GM19324 (cell line): ENCODE measurements around the gene ASAP2.
"Not testable (repeated sequence)": the region's sequence is repeated elsewhere in the genome, so short reads cannot be mapped to it uniquely, and the experiment has no call there.

Experiments
- ATAC-seq: cut with Tn5 transposase; IDR thresholded peaks from one replicate; pipeline ENCODE4 v1.9.1; 2021; ENCODE audit warnings: mild to moderate bottlenecking, moderate library complexity; ENCODE audit not compliant: unreplicated experiment, low FRiP score

ASAP2 gene

DNA sequence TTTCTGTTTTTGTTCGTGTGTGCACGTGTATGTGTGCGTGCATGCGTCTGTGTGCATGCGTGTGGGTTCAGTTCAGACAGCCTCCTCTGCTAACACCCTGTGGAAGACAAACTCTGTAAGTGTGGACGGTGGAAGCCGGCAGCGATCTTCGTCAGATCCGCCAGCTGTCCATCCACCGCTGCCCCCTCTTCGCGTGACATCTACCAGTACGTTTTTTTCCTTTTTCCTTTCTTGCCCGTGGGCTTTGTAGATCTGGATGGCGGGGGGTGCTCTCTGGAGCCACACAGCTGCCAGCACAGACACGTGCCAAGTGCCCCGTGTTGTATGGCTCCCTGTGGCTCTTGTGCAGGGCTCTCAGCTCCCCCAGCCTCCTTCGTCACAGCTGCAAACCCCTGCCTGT is 184.4 kb downstream of the ASAP2 start:
- no peak for ATAC-seq

GRCh38 chr2:9391961-9392720 is 185.5 kb downstream of the ASAP2 start:
- no peak for ATAC-seq

GRCh38 chr2:9392898-9393765 is 186.5 kb downstream of the ASAP2 start:
- ATAC-seq = no peak

GRCh38 chr2:9394816-9395215 is 188.2 kb downstream of the ASAP2 start:
- no peak for ATAC-seq

- no peak for ATAC-seq
These were observed 190.6 kb downstream of the ASAP2 start for GRCh38 chr2:9397201-9397600.

- not testable (repeated sequence) for ATAC-seq
These were observed 191.6 kb downstream of the ASAP2 start for GRCh38 chr2:9398251-9398650.

DNA sequence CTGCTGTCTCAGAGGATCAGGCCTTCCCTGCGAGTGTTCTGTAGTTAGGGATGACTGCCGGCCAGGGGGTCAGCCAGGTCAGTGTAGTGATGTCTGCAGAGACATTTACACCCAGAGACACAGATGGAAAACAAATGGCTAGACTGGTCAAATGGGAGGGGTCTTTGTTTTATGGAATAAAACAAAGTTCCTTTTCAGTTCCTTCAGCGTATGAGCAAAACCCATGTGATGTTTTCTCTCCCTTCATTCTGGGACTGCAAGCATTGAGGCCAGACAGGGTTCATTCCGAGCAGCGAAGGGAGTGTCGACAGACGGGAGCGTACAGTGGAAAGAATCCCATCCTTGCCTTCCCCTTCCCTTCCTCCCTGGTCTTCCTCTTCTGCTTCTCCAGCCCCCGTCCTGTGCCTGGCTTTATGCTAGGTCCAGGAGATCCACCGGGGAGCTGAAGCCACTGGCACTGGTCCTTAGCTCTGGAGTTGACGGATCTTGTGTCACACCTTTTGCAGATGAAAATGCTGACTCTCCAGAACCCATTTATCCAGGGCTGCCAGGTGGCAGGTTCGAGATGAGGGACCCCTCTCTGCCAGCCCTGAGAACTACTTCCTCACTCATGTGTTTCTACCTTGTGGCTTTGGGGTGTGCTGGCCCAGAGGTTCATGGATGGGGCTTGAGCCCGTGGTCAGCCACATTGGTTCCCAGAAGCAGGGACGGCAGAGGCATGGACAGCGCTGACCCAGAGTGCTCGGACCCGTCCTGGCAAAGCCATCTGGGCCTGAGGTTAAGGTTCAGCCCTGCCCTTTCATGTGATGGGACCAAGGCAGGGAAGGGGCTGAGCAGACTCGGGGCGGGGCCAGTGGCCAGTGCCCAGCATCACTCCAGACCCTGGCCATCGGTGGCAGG is 192.5 kb downstream of the ASAP2 start:
- ATAC-seq = no peak

DNA sequence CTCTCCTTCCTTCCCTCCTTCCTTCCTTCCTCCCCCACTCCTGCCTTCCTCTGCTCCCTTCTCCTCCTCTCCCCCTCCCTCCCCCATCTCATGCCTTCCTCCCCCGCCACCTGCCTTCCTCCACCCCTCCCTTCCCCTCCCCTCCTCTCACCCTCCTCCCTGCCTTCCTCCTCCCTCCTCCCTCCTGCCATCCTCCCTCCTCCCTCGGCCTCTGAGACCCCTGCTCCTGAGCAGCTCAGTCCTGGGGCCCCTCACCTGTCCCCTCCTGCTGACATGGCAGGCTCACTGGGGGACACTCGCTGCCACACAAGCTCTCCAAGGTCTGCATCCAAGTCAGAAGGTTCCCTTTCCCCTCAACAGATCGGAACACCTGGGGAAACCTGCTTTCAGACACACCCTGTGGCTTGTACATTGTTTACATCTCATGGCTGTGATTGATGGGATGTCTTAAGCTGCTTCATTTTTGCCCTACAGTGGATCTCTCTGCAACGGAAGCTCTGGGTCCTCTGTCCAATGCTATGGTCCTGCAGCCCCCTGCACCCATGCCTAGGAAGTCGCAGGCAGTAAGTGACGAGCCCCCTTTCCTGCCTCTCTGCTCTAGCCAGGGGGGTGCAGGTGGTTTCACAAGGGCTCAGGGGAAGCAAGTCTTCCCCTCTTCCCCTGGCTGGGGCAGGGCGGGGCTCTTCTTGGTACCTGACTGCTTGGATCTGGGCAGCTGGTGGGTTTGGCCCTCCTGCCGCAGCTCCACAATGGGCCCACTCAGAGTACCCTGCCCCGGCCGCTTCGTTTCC is 193.9 kb downstream of the ASAP2 start:
- ATAC-seq = no peak

- ATAC-seq = no peak
These were observed 194.5 kb downstream of the ASAP2 start for GRCh38 chr2:9401059-9401547.

GRCh38 chr2:9401646-9402371 is 195.2 kb downstream of the ASAP2 start:
- ATAC-seq = no peak

DNA sequence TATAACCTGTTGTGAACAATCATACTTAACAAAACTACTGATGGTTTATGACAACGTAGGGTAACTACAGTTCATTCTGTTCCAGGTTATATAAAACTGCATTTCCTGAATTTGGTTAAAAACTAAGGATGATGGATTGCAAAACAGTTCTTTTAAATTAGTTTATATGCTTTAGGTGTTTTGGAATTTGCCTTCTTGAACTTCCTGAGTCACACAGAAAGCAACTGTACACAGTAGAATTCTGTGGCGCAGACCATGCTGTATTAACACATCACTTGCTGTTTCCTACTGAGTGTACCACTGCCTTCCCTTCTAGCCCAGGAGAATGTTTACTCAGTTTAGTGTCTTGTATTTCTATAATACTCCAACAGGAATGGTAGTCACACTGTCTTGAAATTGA is 197.3 kb downstream of the ASAP2 start:
- ATAC-seq = no peak

DNA sequence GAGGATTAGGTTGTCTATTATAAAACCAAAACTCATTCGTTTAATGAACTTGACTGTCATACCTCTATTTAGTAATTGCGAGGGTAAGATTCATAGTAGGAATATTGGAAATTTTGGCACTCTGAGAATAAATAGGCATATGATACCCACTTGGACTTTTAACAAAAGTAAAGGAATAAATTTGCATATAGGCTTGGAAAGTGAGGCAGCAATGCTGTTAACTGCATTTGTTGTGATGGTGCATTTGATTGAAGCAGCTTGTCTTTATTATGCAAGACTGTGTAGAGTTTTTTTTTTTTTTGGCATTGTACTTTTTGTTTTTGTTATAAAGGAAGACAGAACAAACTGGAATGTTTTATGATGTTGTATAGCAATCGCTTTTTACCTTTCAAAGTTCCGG is 197.8 kb downstream of the ASAP2 start:
- no peak for ATAC-seq

DNA sequence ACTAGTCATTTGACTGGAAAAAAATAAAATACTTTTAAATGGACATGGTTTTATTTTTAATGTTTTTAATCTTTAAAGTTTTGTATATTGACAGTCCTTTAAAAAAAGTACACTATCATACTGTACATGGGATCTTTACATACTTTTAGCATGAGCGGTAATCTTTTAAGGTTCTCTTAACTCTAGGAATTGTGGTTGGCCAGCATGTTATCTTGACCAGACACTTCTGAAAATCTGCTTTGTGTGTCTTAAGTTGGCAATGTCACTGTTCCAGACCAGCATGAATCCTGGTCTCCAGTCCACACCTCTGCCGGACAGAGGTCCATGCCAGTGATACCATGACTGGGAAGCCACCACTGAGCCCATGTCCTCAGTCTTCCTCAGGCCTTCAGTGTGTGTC is 199.0 kb downstream of the ASAP2 start:
- no peak for ATAC-seq

DNA sequence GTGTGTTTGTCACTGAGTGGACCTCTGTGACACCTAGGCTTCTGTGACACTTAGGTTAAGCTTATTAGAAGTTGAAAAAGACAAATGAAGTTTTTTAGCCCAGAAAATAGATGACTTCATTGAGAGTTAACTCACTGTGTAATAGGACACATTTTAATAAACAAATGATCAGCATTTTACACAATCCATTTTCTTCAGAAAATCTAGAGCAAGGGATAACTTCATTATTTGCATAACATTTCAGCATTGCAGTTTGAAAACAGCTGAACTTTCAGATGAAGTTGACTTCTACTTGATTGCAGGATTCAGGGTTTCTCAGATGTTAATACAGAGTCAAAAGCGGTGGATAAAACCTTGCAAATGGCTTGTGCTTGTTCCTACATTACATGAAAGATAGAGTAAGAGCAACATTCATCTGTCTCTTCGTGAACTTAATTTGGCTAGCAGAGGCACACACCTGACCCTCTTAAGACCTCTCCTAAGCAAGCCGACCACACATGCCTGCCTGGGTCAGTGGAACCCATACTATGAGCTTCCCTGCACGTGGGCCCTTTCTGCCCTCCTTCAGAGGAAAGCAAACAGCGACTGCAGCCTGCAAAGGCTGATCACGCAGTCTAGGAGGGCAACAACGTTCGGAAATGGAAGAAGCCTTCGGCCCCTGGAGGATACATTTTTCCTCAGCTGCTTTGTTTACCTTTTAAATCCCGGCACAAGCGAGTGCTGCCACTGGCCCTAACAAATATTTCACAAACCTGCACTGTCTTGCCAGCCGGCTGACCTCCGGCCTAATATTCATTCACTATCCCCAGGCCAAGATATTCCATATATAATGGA is 200.1 kb downstream of the ASAP2 start:
- ATAC-seq = no peak

DNA sequence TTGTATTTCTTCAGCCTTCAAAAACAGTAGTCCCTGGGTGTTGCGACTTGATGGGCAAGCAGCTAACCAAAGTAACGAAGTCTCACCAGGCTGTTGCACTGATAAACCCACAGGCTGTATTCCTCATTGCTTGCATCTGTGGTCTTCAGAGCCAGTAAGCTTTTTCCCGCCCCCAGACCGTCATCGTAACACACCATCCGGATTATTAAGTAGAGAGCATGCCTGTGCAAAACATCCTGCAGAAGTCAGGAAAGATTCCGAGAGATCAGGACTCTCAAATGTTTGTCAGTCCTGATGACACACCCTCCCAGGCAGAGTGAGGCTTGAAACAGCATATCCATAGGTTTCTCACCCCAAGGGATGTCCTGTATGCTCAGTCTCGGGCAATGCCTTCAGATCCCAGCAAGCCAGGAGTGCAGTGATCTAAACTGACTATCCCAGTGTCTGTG is 200.8 kb downstream of the ASAP2 start:
- ATAC-seq = no peak

DNA sequence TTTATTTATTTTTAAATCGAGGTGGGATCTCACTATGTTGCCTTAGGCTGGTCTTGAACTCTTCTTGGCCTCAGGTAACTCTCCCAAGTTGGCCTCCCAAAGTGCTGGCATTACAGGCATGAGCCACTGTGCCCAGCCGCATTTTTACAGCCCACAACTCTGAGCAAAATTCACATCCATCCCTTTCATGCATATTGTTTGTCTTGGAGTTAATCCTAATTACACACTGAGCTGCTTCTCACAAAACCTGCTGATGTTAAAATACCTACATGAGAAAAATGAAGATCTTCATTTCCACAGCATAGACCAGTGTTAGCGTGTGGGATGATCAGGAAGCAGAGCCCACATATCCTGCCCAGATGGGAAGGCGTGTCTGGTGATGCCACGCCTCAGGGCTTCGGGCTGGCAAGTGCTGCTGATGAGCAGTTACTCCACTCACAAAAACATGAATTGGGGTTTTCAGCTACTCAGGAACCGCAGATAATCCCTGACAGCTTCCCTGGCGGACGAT is 202.1 kb downstream of the ASAP2 start:
- ATAC-seq = no peak

DNA sequence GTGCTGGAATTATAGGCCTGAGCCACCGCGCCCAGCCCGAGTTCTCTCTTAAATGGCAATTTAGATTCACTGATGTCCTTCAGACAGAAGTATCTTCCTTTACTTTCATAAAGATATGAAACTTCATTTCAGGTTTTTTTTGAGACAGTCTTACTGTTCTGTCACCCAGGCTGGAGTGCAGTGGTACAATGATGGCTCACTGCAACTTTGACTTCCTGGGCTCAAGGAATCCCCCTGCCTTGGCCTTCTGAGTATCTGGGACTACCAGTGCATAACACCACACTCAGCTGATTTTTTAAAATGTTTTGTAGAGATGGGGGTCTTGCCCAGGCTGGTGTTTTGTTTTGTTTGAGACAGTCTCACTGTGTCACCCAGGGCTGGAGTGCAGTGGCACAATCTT is 203.5 kb downstream of the ASAP2 start:
- no peak for ATAC-seq

GRCh38 chr2:9412781-9413180 is 206.2 kb downstream of the ASAP2 start:
- no peak for ATAC-seq
